Glutamatergic neuron (in vitro differentiated cells): Measurements from ENCODE around the gene HTRA1. TPM values are rescaled to one million over a fixed set of nuclear protein-coding genes. Genes with fewer than 3 reads are reported as not detected.

Experiments used
- DNase-seq: peaks from one replicate; pipeline ENCODE4 v3.0.0; 2022
- H3K27ac Mint-ChIP-seq: one replicate; pipeline ENCODE4 v1.8.0; 2020; ENCODE audit warnings: mild to moderate bottlenecking, mixed read lengths, inconsistent platforms; ENCODE audit not compliant: unreplicated experiment
- H3K27me3 Mint-ChIP-seq: one replicate; pipeline ENCODE4 v1.8.0; 2020; ENCODE audit warnings: mild to moderate bottlenecking, moderate library complexity, mixed read lengths, inconsistent platforms; ENCODE audit not compliant: unreplicated experiment
- H3K36me3 Mint-ChIP-seq: one replicate; pipeline ENCODE4 v1.8.0; 2020; ENCODE audit warnings: mild to moderate bottlenecking, mixed read lengths, inconsistent platforms; ENCODE audit not compliant: unreplicated experiment
- H3K4me1 Mint-ChIP-seq: one replicate; pipeline ENCODE4 v1.8.0; 2020; ENCODE audit warnings: mild to moderate bottlenecking, low read depth, mixed read lengths, inconsistent platforms; ENCODE audit not compliant: unreplicated experiment
- H3K4me3 Mint-ChIP-seq: one replicate; pipeline ENCODE4 v1.8.0; 2020; ENCODE audit warnings: mild to moderate bottlenecking, mixed read lengths, inconsistent platforms; ENCODE audit not compliant: unreplicated experiment
- H3K9me3 Mint-ChIP-seq: one replicate; pipeline ENCODE4 v1.8.0; 2020; ENCODE audit warnings: mild to moderate bottlenecking, moderate library complexity, mixed read lengths, inconsistent platforms; ENCODE audit not compliant: unreplicated experiment
- total RNA-seq: library from RNA; stranded (reverse); fragmentation: NEBNext Ultra II Directional; extraction: Animal tissue kit (Norgen Biotek cat#: 25700); gene quantifications from one replicate; pipeline ENCODE4 v1.2.1, GENCODE V29; 2021; ENCODE audit not compliant: unreplicated experiment
- TF ChIP-seq, protein P1 (sequence below): fragments of 200-600 bp; sonication (generic); IDR thresholded peaks from one replicate; pipeline ENCODE4 v1.5.0; 2021; ENCODE audit not compliant: partially characterized antibody, unreplicated experiment

HTRA1 gene
- total RNA-seq, 1 donor from 2014 or later, result 1.4 TPM

DNA sequence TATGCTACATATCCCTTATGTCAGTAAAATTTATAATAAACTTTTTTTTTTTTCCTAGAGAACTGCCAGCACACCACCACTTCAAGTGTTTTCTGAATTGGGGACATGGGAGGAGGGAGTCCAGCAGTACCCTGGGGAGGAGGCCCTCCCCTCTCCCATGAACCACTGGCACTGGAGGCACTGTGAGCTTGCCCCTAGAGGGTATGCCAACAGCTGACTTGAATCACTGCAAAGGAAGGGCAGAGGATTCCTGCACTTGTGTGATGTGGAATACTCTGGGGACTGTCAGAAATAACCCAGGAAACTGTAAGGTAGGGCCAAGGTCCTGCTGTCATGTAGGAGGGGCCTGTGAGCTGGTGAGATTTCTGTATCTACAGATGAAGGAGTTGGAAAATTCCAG, 15.4 kb upstream of the HTRA1 start:
- Mint-ChIP-seq H3K4me3 (no peak overlapping the region), H3K27me3 (no peaks in the 10 kb centered on the region), H3K4me1 (peaks cover 5% of the 10 kb centered on the region), H3K9me3 (peaks cover 2% of the 10 kb centered on the region), H3K36me3 (peaks cover 5% of the 10 kb centered on the region), H3K27ac (no peak overlapping the region)
- TF ChIP-seq, protein P1, sequence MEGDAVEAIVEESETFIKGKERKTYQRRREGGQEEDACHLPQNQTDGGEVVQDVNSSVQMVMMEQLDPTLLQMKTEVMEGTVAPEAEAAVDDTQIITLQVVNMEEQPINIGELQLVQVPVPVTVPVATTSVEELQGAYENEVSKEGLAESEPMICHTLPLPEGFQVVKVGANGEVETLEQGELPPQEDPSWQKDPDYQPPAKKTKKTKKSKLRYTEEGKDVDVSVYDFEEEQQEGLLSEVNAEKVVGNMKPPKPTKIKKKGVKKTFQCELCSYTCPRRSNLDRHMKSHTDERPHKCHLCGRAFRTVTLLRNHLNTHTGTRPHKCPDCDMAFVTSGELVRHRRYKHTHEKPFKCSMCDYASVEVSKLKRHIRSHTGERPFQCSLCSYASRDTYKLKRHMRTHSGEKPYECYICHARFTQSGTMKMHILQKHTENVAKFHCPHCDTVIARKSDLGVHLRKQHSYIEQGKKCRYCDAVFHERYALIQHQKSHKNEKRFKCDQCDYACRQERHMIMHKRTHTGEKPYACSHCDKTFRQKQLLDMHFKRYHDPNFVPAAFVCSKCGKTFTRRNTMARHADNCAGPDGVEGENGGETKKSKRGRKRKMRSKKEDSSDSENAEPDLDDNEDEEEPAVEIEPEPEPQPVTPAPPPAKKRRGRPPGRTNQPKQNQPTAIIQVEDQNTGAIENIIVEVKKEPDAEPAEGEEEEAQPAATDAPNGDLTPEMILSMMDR, result no peak
- no peak for DNase-seq

DNA sequence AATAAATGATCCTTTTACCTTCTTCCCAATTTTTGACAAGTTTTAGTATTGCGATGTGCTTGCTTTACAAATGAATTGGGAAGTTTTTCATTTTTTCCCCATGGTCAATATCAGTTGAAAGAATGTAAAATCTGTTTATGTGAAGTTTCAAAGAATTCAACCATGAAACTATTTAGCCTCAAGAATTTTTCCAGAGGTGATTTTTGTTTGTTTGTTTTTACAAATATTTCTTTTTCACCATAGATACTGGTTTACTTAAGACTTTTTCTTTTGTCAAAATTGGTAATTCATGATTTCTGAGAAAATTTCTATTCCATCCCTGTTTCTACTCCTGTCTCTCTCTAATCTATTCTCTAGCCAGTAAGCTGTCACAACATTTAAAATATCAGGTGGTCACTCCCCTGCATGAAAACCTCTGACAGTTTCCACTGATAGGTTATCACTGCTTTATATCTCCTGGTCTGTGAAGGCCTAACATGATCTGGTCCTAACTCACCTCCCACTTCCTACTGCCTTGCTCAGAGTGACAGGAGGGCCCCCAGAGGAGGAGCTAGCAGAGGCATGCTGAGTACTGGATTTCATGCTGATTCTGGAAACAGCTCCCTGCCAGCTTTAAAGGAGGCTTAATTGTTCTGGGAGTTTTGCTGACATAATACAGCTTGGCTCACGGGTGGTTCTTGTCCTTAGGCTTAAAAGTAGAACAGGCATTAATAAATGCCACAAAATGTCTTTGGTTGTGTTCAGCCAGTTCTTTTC, 14.5 kb upstream of the HTRA1 start:
- H3K4me1 Mint-ChIP-seq, result peaks cover 5% of the 10 kb centered on the region
- TF ChIP-seq, protein P1, result no peak
- peaks cover 3% of the 10 kb centered on the region for H3K9me3 Mint-ChIP-seq
- peaks cover 5% of the 10 kb centered on the region for H3K36me3 Mint-ChIP-seq
- no peak for DNase-seq
- no peak overlapping the region for H3K27ac Mint-ChIP-seq
- H3K27me3 Mint-ChIP-seq, result no peaks in the 10 kb centered on the region
- no peak overlapping the region for H3K4me3 Mint-ChIP-seq

DNA sequence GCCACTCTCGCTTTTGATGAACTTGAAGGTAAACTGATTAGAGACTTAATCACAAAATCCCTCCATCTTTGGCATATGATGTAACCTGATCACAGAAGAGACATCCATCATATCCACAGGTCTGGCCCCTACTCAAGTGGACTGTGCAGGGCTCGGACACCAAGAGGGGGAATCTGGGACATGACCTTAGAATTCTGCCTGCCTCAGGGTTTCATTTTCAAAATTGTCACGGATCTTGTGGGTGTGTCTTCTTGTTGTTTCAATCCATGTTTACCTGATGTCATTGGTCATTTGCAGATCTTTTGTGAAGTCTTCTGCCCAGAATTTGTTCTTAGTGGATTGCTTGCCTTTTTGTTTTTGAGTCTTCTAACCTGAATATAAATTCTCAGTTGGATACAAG, 12.8 kb upstream of the HTRA1 start:
- Mint-ChIP-seq H3K4me1 (peaks cover 5% of the 10 kb centered on the region), H3K36me3 (peaks cover 5% of the 10 kb centered on the region), H3K27ac (no peak overlapping the region), H3K27me3 (no peaks in the 10 kb centered on the region), H3K4me3 (no peak overlapping the region), H3K9me3 (peaks cover 3% of the 10 kb centered on the region)
- TF ChIP-seq, protein P1, result no peak
- no peak for DNase-seq

DNA sequence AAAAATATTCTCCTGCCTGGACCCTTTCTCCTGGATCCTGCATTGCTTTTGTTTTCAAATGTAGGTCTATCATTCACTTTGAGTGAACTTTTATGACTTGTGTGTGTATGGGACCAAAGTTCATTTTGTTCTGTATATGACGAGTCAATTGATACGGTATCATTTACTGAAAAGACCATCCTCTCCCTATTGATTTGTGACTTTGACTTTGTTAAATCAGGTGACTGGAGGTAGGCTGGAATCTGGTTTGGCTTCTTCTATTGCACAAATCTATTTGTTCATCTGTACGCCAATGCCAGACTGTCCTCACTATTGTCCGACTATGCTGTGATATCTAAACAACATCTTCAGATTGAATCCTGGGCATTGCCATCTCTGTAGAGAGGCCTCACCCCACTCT, 12.2 kb upstream of the HTRA1 start:
- H3K4me3 Mint-ChIP-seq, result no peak overlapping the region
- peaks cover 5% of the 10 kb centered on the region for H3K4me1 Mint-ChIP-seq
- H3K27ac Mint-ChIP-seq, result no peak overlapping the region
- DNase-seq, result no peak
- TF ChIP-seq, protein P1, result no peak
- peaks cover 5% of the 10 kb centered on the region for H3K36me3 Mint-ChIP-seq
- peaks cover 3% of the 10 kb centered on the region for H3K9me3 Mint-ChIP-seq
- H3K27me3 Mint-ChIP-seq, result no peaks in the 10 kb centered on the region

DNA sequence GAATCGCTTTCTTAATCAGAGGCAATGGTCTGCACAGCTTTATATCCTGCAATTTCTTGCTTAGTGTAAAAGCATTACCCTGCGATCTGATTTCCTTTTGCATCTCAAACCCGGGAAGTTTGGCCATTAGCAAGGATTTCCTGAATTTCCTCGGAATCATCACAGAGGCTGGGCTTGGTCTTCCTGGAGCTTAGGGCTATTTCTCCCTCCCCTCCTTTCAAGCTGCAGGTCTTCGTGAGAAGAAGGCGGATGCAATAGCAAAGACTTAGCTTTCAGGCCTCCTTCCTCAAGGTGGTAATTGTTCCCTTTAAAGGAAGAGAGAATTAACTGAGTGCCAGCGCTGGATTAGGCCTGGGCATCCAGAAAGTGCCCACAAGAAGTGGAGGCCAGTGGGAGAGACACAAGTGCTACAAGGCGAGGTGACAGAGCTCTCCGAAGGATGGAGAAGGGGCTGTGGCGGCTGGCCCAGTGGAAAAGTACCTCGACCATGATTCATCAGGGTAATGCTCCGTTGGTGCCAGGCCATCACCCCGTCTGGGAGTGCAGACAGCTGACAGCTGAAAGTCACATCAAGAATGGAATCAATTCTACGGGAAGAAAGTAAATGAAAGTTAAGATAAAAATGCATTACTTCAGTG, 10.9 kb upstream of the HTRA1 start:
- no peak overlapping the region for H3K27ac Mint-ChIP-seq
- H3K27me3 Mint-ChIP-seq, result no peaks in the 10 kb centered on the region
- peaks cover 5% of the 10 kb centered on the region for H3K36me3 Mint-ChIP-seq
- no peak overlapping the region for H3K4me3 Mint-ChIP-seq
- TF ChIP-seq, protein P1, result no peak
- no peak for DNase-seq
- peaks cover 3% of the 10 kb centered on the region for H3K9me3 Mint-ChIP-seq
- H3K4me1 Mint-ChIP-seq, result peaks cover 7% of the 10 kb centered on the region
